Rectal smooth muscle tissue (tissue), 1 donor: ENCODE results near the gene ANTXR1.
A peak's percentile ranks its signal among the peaks of the same experiment; 100 is the strongest.
"Not testable (repeated sequence)": the region's sequence is repeated elsewhere in the genome, so short reads cannot be mapped to it uniquely, and the experiment has no call there.

Experiments used
- H3K27ac ChIP-seq: one replicate; pipeline ENCODE4 v1.7.0; 2013; ENCODE audit warnings: low read depth, low read length, inconsistent platforms
- H3K27me3 ChIP-seq: one replicate; pipeline ENCODE4 v1.7.0; 2013; ENCODE audit warnings: low read length; ENCODE audit not compliant: control insufficient read depth, insufficient read depth
- H3K36me3 ChIP-seq: one replicate; pipeline ENCODE4 v1.7.0; 2013; ENCODE audit warnings: low read length; ENCODE audit not compliant: control insufficient read depth, insufficient read depth
- H3K4me1 ChIP-seq: one replicate; pipeline ENCODE4 v1.7.0; 2013; ENCODE audit warnings: low read length; ENCODE audit not compliant: control insufficient read depth, insufficient read depth
- H3K4me3 ChIP-seq: one replicate; pipeline ENCODE4 v1.7.0; 2013; ENCODE audit warnings: low read length
- H3K9ac ChIP-seq: one replicate; pipeline ENCODE4 v1.7.0; 2013; ENCODE audit warnings: low read length

The ANTXR1 gene

GRCh38 chr2:69224512-69224837 is 211.5 kb downstream of the ANTXR1 start:
- no peaks in the 10 kb centered on the region for H3K27me3 ChIP-seq
- no peak overlapping the region for H3K27ac ChIP-seq
- H3K4me1 ChIP-seq = peaks cover 5% of the 10 kb centered on the region
- no peak overlapping the region for H3K4me3 ChIP-seq
- H3K36me3 ChIP-seq = no peaks in the 10 kb centered on the region
- H3K9ac ChIP-seq = no peak overlapping the region

GRCh38 chr2:69225933-69226332 is 213.0 kb downstream of the ANTXR1 start:
- no peaks in the 10 kb centered on the region for H3K36me3 ChIP-seq

GRCh38 chr2:69226903-69227302 is 213.9 kb downstream of the ANTXR1 start:
- Histone ChIP-seq H3K4me1 (peaks cover 3% of the 10 kb centered on the region), H3K9ac (no peak overlapping the region), H3K27me3 (no peaks in the 10 kb centered on the region), H3K36me3 (no peaks in the 10 kb centered on the region), H3K27ac (no peak overlapping the region), H3K4me3 (no peak overlapping the region)

More at GRCh38 chr2:69225933-69226332, 213.0 kb downstream of the ANTXR1 start:
- Histone ChIP-seq H3K4me1 (peaks cover 5% of the 10 kb centered on the region), H3K27ac (no peak overlapping the region), H3K27me3 (no peaks in the 10 kb centered on the region), H3K4me3 (no peak overlapping the region), H3K9ac (no peak overlapping the region)

GRCh38 chr2:69227716-69228115 is 214.7 kb downstream of the ANTXR1 start:
- Histone ChIP-seq H3K4me3 (no peak overlapping the region), H3K27ac (no peak overlapping the region), H3K4me1 (no peaks in the 10 kb centered on the region), H3K36me3 (no peaks in the 10 kb centered on the region), H3K9ac (no peak overlapping the region), H3K27me3 (no peaks in the 10 kb centered on the region)

GRCh38 chr2:69230946-69231345 is 218.0 kb downstream of the ANTXR1 start:
- H3K9ac ChIP-seq, H3K27me3 ChIP-seq, H3K4me1 ChIP-seq, H3K27ac ChIP-seq, H3K36me3 ChIP-seq, H3K4me3 ChIP-seq: not testable (repeated sequence)

- no peak overlapping the region for H3K27ac ChIP-seq
- H3K36me3 ChIP-seq = no peaks in the 10 kb centered on the region
- H3K4me3 ChIP-seq = no peak overlapping the region
- H3K9ac ChIP-seq = no peak overlapping the region
- no peaks in the 10 kb centered on the region for H3K27me3 ChIP-seq
- H3K4me1 ChIP-seq = no peaks in the 10 kb centered on the region
Measured at GRCh38 chr2:69231612-69232277, 218.8 kb downstream of the ANTXR1 start.

- not testable (repeated sequence) for H3K27me3 ChIP-seq, H3K36me3 ChIP-seq, H3K4me1 ChIP-seq, H3K4me3 ChIP-seq, H3K27ac ChIP-seq, H3K9ac ChIP-seq
Measured at GRCh38 chr2:69235835-69236234, 222.9 kb downstream of the ANTXR1 start.

GRCh38 chr2:69237070-69237670 is 224.2 kb downstream of the ANTXR1 start:
- H3K27me3 ChIP-seq = no peaks in the 10 kb centered on the region
- peaks cover 11% of the 10 kb centered on the region for H3K4me1 ChIP-seq
- H3K27ac ChIP-seq = peak overlapping the region; percentile 15
- no peak overlapping the region for H3K4me3 ChIP-seq
- H3K36me3 ChIP-seq = no peaks in the 10 kb centered on the region
- no peak overlapping the region for H3K9ac ChIP-seq

GRCh38 chr2:69238449-69239031 is 225.6 kb downstream of the ANTXR1 start:
- Histone ChIP-seq H3K36me3 (no peaks in the 10 kb centered on the region), H3K9ac (no peak overlapping the region), H3K4me3 (no peak overlapping the region), H3K27ac (no peak overlapping the region), H3K4me1 (peaks cover 17% of the 10 kb centered on the region), H3K27me3 (no peaks in the 10 kb centered on the region)

- Histone ChIP-seq H3K4me3 (no peak overlapping the region), H3K9ac (no peak overlapping the region), H3K27me3 (no peaks in the 10 kb centered on the region), H3K36me3 (no peaks in the 10 kb centered on the region), H3K27ac (peak overlapping the region; percentile 46), H3K4me1 (peaks cover 17% of the 10 kb centered on the region)
Measured at GRCh38 chr2:69241093-69241492, 228.1 kb downstream of the ANTXR1 start.

- H3K9ac ChIP-seq = no peak overlapping the region
- no peaks in the 10 kb centered on the region for H3K27me3 ChIP-seq
- no peak overlapping the region for H3K4me3 ChIP-seq
- H3K27ac ChIP-seq = peak overlapping the region; percentile 69
- peaks cover 17% of the 10 kb centered on the region for H3K4me1 ChIP-seq
- no peaks in the 10 kb centered on the region for H3K36me3 ChIP-seq
Measured at GRCh38 chr2:69241664-69242514, 228.9 kb downstream of the ANTXR1 start.

GRCh38 chr2:69242651-69243051 is 229.7 kb downstream of the ANTXR1 start:
- Histone ChIP-seq H3K4me1 (peaks cover 17% of the 10 kb centered on the region), H3K27me3 (no peaks in the 10 kb centered on the region), H3K27ac (peak overlapping the region; percentile 69), H3K9ac (no peak overlapping the region), H3K4me3 (no peak overlapping the region), H3K36me3 (no peaks in the 10 kb centered on the region)
